ENCODE measurements around the gene FHIT.

Gene FHIT

DNA sequence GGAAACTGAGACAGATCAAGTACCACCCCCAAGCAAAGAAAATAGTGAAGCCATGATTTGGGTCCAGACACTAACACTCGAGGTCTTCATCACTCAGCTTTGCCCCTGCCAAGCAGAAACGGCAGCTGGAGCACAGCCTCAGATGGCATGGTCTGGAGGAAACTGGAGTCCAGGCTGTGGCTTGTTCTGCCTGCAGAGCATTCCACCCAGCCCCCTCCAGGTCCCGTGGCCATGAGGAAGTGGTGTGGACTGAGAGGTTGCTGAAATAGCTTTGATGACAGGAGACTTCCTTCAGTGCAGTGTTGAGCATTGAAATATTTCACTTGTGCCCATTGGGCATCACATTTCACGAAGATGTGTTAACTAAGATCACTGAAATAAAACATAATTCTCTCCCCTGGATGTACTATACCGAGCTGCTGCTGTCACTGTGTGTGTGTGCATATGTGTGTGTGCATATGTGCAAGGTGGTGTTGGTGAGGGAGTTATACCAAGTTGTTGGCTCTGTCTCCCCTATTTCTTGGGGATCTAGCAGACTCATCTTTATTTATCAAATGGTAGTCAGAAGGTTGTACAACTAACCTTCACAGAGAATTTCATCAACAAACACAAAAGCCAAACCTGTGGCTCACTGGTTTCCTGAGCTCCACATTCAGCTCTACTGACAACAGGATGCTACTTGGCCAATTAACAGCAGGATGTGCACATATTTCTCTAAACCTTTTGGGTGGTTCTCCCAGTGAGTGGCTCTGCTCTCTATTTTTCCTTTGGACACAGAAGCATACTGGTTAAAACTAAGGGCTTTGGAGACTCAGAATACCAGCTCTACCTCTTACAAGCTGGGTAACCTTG, 1541.3 kb downstream of the FHIT start:
- Mint-ChIP-seq H3K27me3 (ENCODE audit: low read depth) (peaks cover 4% of the 10 kb centered on the region), H3K4me3 (no peak overlapping the region), H3K4me1 (peaks cover 4% of the 10 kb centered on the region), H3K9me3 (peaks cover 10% of the 10 kb centered on the region), H3K27ac (no peak overlapping the region), H3K36me3 (ENCODE audit: low read depth) (no peaks in the 10 kb centered on the region)
- no peak for TF ChIP-seq CTCF (IDR thresholded peaks at IDR 0.05; ENCODE audit: unreplicated experiment in 3 of 3)

GRCh38 chr3:59708202-59708601, 1543.0 kb downstream of the FHIT start:
- H3K4me3 Mint-ChIP-seq, result no peak overlapping the region
- H3K36me3 Mint-ChIP-seq (ENCODE audit: low read depth), result no peaks in the 10 kb centered on the region
- TF ChIP-seq CTCF (IDR thresholded peaks at IDR 0.05; ENCODE audit: unreplicated experiment in 3 of 3), result no peak
- H3K9me3 Mint-ChIP-seq, result peaks cover 7% of the 10 kb centered on the region
- peaks cover 13% of the 10 kb centered on the region for H3K4me1 Mint-ChIP-seq
- H3K27me3 Mint-ChIP-seq (ENCODE audit: low read depth), result peaks cover 4% of the 10 kb centered on the region
- H3K27ac Mint-ChIP-seq, result no peak overlapping the region

- no peaks in the 10 kb centered on the region for H3K9me3 Mint-ChIP-seq
These were observed 1547.0 kb downstream of the FHIT start for GRCh38 chr3:59704292-59704691.

GRCh38 chr3:59699648-59700320, 1551.5 kb downstream of the FHIT start:
- H3K27ac Mint-ChIP-seq, result no peak overlapping the region
- H3K9me3 Mint-ChIP-seq, result peaks cover 5% of the 10 kb centered on the region
- H3K36me3 Mint-ChIP-seq (ENCODE audit: low read depth), result peaks cover 5% of the 10 kb centered on the region
- H3K4me1 Mint-ChIP-seq, result peaks cover 23% of the 10 kb centered on the region
- no peak for TF ChIP-seq CTCF (IDR thresholded peaks at IDR 0.05; ENCODE audit: unreplicated experiment in 3 of 3)
- H3K27me3 Mint-ChIP-seq (ENCODE audit: low read depth), result peaks cover 9% of the 10 kb centered on the region
- no peak overlapping the region for H3K4me3 Mint-ChIP-seq

More at GRCh38 chr3:59704292-59704691, 1547.0 kb downstream of the FHIT start:
- no peaks in the 10 kb centered on the region for H3K36me3 Mint-ChIP-seq (ENCODE audit: low read depth)
- TF ChIP-seq CTCF (IDR thresholded peaks at IDR 0.05; ENCODE audit: unreplicated experiment in 3 of 3), result no peak
- no peak overlapping the region for H3K4me3 Mint-ChIP-seq
- H3K27ac Mint-ChIP-seq, result no peak overlapping the region
- H3K27me3 Mint-ChIP-seq (ENCODE audit: low read depth), result peaks cover 8% of the 10 kb centered on the region
- H3K4me1 Mint-ChIP-seq, result peaks cover 28% of the 10 kb centered on the region

Measured in nephron (organoid).